Stimulated activated CD8-positive, alpha-beta memory T cell treated with anti-CD3 and anti-CD28 coated beads, Interleukin-15, amount 100 ng/mL, for 24 hours (primary cell): ENCODE data around the gene MYPOP.
A peak's percentile ranks its signal among the peaks of the same experiment; 100 is the strongest.

ENCODE experiments used
- DNase-seq: peaks from one replicate; pipeline ENCODE4 v3.0.0-alpha.2; 2020; ENCODE audit warnings: low read depth

MYPOP gene

GRCh38 chr19:45863335-45863839 lies 39.0 kb downstream of the MYPOP start:
- DNase-seq = no peak

GRCh38 chr19:45862564-45863334 lies 39.7 kb downstream of the MYPOP start, which contains the start of gene SYMPK:
SYMPK (minus strand) TSS chr19:45863147; CDS start chr19:45854495, 8,652 bp downstream.
- peak; percentile 91 for DNase-seq

- DNase-seq = no peak
These were observed 40.2 kb downstream of the MYPOP start for GRCh38 chr19:45862271-45862563.

- no peak for DNase-seq
These were observed 41.8 kb downstream of the MYPOP start for GRCh38 chr19:45860359-45861259.

GRCh38 chr19:45854167-45854778 lies 48.1 kb downstream of the MYPOP start:
- no peak for DNase-seq

- no peak for DNase-seq
These were observed 49.4 kb downstream of the MYPOP start for GRCh38 chr19:45852983-45853382.

GRCh38 chr19:45852145-45852750 lies 50.2 kb downstream of the MYPOP start:
- DNase-seq = no peak

GRCh38 chr19:45848922-45849321 lies 53.5 kb downstream of the MYPOP start:
- DNase-seq = no peak

- DNase-seq = no peak
These were observed 54.8 kb downstream of the MYPOP start for GRCh38 chr19:45847663-45848062.

- no peak for DNase-seq
These were observed 60.2 kb downstream of the MYPOP start for GRCh38 chr19:45842198-45842597.
